Activated naive CD8-positive, alpha-beta T cell treated with anti-CD3 and anti-CD28 coated beads, Interleukin-2, amount 50 U/mL, for 16 hours (primary cell): ENCODE results near the gene YEATS4.

Experiments
- DNase-seq: peaks from one replicate; pipeline ENCODE4 v3.0.0-alpha.2; 2020; ENCODE audit warnings: low read depth, low spot score

Gene YEATS4

DNA sequence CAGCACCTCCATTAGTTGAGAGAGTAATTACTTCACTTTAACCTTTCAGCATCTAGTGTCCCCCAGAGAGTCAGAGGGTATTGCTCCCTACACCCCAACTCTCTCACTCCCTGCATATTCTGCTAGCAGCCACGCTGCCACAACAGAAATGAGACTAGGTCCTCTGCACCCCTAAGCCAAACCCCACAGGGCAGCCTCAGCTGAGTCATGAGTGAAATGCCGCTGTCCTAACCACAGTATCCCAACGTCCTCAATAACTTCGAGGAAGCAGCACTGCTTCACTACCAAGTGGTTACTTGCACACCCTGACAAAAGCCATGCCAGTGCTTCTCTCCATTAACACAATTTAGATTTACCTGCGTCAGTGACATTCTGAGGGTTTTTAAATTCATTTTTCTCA is 18.2 kb upstream of the YEATS4 start:
- no peak for DNase-seq

DNA sequence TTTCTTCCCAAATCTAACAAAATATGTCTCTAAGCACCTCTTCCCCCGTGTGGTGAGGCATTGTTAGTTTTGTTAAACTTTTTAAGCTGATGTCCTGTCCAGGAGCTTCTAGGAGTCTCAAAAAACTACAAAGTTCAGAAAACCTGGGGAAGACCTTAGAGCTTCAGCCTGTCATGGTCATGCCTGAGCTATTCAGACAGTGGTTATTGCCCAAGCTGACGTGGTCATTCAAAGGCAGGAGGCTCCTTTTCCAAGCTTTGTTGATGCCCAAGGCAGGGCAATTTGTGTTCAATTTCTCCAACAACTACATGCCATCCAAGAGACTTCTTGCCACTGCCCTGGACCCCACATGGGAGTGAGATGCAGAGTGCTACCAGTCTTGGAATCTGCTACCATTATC is 17.1 kb upstream of the YEATS4 start:
- no peak for DNase-seq

DNA sequence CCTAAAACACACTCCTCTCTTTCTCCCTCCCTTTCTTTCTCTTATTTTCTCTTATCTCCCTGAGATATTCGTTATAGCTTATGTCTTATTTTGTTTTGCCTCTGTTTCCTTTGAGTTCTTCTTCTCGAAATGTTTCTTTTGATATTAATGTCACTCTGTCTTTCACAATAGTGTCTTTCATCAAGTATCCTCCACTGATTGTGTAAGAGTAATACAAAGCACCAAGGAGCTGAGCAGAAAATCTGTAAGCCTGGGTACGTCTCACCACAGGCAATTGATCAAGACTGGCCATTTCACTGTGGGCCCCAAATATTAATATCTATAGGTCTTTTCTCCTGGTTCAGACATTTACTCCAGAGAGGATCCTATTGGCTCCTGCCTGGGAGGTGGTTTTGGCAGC is 16.2 kb upstream of the YEATS4 start:
- DNase-seq: no peak

DNA sequence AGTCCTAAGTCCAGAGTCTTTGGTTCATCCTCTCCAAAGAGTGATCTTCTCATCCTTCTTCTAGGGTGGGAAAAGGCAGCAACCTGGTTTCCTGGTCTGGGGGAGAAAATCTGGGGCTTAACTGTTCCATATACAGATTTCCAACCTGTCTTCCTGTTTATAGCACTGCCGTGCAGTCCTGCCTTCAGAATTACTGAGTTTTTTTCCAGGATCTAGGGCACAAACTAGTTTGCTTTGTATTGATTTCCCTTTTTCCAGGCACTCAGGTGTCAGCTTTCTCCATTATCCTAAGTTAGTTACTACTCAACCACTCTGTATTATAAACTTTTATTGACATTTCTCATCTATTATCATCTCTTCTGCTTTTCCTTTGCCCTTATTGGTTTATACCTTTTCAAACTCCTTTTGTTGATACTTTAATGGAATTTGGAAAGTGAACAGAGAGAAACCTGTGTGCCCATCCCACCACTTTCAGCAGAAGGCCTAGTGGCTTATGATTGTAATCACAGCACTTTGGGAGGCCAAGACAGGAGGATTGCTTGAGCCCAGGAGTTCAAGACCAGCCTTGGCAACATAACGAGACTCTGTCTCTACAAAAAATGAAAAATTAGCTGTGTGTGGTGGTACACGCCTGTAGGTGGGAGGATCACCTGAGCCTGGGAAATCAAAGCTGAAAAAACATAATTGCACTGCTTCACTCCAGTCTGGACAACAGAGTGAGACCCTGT is 15.5 kb upstream of the YEATS4 start:
- DNase-seq: no peak

DNA sequence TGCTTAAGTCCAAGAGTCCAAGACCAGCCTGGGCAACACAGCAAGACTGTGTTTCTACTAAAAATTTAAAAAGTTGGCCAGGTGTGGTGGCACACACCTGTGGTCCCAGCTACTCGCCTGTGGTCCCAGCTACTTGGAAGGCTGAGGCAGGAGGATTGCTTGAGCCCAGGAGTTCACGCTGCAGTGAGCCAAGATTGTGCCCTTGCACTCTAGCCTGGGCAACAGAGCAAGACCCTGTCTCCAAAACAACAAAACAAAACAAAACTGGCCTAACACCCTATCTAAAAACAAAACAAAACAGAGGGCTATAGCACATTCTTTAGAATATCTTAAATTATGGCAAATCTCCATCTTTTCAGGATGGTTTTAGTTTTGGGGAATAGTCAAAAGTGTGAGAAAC is 14.5 kb upstream of the YEATS4 start:
- no peak for DNase-seq

DNA sequence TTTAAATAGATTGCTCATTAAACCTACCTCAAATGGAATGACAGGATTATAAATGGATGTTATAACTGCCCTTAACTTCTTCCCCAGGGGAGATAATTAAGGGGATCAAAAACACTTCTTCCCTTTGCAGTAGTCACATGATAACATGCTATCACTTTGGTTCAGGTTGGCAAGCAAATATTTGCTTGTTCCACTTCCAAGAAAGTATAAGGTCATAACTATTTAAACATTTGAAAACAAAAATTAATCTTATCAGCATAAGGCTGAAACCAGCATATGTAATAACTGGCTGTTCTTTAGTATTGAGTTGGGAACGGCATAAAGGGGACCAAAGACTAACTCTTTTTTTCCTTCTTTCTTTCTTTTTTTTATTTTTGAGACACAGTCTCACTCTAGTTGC is 13.8 kb upstream of the YEATS4 start:
- no peak for DNase-seq

DNA sequence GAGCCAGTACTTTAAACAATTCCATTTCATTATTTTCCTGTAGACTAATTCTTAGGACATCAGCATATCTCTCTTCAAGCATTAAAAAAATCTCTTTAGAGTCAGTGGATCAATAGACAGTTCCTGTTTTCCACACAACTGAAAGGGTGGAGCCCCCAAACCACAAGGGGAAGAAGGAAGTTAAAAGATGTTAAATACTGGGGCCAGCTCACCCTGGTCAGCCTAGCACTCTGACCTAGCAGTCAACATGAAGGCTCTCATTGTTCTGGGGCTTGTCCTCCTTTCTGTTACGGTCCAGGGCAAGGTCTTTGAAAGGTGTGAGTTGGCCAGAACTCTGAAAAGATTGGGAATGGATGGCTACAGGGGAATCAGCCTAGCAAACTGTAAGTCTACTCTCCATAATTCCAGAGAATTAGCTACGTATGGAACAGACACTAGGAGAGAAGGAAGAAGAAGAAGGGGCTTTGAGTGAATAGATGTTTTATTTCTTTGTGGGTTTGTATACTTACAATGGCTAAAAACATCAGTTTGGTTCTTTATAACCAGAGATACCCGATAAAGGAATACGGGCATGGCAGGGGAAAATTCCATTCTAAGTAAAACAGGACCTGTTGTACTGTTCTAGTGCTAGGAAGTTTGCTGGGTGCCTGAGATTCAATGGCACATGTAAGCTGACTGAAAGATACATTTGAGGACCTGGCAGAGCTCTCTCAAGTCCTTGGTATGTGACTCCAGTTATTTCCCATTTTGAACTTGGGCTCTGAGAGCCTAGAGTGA is 11.2 kb upstream of the YEATS4 start, which contains the start of gene LYZ:
Gene LYZ, plus strand, starts transcription at position 220 of the 777 bp plus-strand sequence. Its CDS starts 28 bp downstream, at position 248.
- no peak for DNase-seq

DNA sequence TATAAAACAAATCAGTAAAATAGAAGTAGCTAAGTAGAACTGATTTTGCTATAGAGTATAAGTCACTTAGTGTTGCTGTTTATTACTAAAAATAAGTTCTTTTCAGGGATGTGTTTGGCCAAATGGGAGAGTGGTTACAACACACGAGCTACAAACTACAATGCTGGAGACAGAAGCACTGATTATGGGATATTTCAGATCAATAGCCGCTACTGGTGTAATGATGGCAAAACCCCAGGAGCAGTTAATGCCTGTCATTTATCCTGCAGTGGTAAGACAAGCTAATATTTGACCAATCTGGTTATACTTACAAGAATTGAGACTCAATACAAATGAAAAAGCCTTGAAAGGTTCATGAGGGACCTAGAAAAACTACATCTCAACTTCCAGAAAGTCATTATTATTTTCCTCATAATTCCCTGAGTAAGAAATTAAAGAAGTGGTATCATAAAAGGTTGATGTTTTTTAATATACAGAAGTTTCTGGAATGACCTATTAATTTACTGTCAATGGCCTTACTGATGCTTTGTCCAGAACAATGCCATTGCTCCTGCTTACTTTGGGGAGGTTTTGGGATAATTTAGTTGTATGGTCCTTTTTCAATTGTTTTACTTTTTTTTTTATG is 9.4 kb upstream of the YEATS4 start:
- DNase-seq: no peak

DNA sequence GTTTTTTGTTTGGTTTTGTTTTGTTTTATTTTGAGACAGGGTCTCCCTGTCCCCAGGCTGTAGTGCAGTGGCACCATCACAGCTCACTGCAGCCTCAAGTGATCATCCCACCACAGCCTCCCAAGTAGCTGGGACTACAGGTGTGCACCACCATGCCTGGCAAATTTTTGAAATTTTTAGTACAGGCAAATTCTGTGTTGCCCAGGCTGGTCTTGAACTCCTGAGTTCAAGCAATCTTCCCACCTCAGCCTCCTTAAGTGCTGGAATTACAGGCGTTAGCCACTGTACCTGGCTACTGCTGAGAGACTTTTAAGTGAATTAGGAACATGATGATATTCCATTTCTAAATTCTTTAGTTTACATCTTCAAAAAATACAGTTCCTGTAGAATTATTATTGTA is 8.8 kb upstream of the YEATS4 start:
- DNase-seq: no peak

DNA sequence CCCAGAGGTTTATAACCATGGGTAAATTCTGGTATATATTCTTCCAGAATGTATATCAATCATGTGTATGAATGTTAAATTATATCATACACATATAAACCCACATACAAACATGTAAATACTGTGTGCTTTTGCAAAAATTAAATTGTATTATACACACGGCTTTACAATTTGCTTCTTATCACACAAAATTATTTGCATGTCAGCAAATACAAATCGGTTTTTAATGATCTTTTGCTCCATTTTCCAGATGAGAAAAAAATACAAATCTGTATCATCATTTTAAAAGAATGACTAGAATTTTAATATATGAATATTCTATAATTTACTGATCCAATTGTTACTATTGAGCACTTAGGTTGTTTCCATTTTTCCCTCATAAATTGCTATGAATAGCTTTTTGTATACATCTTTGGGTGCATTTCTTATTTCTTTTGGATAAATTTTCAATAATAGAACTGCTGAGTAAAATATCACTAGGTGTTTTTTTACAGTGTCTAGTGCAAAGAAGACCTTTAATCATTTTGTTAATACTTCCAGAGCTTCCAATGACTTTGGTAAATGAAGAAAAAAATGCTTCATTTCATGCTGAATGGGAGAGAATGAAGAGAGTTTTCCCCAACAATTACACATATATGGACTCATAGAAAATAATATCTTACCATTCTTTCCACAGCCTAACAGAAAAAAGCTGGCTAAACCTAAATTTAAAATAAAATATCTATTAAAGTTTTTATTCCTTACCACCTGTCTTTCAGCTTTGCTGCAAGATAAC is 7.9 kb upstream of the YEATS4 start:
- no peak for DNase-seq

DNA sequence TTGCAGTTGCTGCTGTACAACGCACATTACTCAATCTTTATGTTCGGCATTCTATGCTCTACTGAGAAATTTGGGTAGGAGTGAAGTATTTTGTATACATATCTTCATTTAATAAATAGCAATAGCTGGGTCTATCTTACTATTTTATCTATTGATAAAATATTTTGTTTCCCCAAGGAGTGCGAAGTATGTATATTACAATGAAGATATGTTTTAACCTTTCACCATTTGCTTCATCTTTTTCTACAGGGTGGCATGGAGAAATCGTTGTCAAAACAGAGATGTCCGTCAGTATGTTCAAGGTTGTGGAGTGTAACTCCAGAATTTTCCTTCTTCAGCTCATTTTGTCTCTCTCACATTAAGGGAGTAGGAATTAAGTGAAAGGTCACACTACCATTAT is 6.6 kb upstream of the YEATS4 start:
- no peak for DNase-seq

DNA sequence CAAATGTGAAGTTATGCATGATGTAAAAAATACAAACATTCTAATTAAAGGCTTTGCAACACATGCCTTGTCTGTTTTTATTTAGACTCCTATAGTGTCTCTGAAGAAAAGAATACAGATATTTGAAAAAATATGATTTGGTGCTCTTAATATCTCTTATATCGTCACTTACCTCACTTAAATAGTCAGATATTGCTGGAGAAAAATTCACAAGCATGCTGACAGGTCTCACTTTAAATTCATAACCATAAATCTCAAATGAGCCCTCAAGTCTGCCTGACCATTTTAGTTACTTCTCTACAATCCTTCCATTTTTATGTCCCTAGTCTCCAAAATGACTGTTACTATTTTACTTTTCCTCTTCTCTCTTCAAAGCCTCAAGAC is 5.4 kb upstream of the YEATS4 start:
- DNase-seq: no peak

DNA sequence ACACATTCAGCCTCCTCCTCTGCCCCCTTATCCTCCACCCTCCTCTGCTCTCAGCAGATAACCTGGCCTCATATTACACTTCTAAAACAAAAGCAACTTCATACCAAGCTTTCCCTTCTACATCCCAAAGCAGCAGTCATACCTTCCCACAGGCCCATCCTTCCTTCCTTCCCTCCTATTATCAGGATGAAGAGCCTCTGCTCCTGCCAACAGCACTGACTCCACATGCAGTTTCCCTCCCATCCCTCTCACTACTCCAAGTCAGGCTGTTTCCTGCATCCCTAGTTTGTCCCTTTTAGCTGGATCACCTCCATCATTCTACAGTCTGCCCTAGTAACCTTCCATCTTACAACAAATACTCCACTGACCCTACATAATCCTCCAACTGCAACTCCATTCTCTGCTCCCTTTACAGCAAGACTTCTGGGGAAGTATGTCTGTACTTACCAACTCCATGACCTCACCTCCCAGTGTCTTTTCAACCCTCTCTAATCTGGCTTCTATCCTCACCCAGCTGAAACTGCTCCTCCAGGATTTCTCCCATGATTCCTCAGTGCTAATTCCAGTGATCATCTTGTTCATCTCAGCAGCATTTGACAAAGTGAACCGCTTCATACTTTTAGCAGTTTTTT is 4.9 kb upstream of the YEATS4 start:
- DNase-seq: no peak

DNA sequence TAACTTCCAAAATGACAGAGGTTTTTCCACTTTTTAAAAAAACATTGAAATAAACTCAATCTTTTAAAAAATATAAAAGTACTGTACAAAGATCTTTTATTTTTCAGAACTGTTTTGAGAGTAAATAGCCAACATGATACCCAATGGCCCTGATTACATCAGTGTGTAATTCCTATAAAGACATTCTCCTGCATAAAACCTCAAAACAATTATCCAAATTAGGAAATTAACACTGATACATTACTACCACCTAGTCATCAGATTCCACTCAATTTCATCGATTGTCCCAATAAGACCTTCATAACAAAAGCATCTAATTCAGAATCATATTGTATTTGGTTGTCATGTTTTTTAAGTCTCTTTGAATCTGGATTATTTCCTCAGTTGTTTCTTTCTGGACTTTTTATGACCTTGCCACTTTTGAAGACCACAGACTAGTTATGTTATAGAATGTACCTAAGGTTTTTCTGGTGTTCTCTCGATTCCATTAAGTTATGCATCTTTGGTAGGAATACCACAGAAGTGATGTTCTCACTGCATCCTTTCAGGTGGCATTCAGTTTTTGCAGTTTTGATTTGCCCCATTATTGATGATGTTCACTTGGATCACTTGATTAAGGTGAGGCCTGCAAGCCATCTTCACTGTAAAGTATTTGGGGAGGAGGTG is 4.0 kb upstream of the YEATS4 start:
- no peak for DNase-seq

DNA sequence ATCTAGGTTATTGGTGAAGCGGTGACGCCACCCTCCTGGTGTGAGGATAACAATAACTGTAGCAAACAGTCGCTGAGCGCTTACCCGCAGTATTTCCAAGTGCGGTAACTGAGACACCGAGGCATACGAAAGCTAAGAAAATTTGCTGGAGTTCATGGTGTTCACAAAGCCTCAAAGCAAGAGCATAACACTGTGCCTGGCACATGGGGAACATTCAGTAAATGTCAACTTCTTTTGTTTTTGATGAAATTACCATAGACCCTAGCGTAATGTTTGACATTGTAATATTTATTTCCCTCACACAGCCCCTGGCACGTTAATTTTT is 767 bp downstream of the YEATS4 start:
- no peak for DNase-seq

DNA sequence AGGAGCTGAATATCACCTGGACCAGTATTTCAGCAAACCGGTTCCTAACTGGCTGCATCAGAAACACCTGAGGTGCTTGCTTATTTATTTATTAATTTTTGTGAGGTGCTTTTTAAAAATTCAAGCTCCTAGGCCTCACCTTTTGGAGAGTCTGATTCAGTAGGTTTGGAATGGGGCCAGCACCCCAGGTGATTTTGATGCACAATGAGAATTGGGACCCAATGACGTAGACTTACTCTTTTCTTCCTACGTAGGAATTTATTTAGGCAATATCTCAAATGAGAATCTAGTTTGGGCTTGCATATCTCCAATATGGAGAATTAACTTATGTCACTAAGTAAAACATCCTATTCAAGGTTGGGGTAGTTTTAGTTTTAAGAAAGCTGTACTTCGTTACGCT is 7.3 kb downstream of the YEATS4 start:
- no peak for DNase-seq

DNA sequence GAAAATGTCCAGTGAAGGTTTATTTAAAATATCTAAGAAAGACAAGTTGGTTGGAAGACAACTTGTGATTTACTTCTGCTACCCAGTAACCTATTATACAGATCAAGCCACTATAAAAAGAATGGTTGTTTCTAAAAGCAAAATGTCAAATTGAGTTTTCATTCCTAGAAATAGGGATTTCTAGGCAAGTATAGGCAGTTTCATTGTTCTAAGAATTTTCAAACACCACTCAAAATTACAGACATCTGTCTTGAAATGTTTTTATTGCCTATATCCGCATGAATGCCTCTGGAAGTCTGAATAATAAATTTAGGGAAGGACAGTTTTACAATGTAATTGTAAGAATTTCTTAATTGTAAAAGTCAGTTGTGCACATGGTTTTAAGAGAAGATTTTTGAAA is 8.6 kb downstream of the YEATS4 start:
- DNase-seq: no peak

DNA sequence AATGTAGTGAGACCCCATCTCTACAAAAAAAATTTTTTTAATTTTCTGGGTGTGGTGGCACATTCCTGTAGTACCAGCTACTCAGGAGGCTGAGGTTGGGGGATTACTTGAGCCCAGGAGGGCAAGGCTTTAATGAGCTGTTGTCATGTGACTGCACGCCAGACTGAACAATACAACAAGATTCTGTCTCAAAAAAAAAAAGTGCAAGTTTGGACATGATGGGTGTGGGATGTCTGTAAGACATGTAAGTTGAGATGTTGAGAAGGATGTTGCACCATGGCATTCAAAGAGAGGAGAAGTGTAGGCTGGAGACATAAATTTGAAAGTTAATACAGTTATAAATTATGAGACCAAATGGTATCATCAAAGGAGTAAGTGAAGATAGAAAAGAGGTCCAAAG is 23.5 kb downstream of the YEATS4 start:
- no peak for DNase-seq

DNA sequence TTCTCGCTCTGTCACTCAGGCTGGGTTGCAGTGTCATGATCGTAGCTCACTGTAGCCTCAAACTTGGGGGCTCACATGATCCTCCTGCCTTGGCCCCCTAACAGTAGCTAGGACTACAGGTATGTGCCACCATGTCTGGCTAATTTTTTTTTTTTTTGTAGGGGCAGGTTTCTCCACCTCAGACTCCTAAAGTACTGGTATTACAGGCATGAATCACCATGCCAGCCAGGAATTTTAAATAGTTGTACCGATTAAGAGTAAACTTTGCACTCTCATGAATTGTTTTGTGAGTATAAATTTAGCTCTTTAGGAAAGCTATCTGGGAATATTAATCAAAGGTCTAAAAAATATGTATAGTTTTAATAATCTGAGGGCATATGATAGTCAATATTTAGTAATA is 25.5 kb downstream of the YEATS4 start:
- DNase-seq: no peak

DNA sequence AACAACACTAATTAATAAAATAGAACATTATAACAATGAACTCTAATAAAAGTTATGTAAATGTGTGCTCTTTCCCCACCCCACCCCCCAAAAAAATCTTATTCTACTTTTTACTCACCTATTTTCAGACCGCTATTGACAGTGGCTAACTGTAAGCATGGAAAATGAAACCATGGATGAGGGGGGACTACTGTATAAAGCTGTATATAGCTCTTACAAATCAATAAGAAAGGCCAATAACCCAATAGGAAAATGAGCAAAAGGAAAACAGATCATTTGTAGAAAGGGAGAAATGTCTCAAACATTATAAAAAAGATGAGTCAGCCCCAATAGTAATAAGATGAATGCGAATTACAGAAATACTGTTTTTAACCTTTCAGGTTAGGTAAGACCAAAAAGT is 27.4 kb downstream of the YEATS4 start:
- no peak for DNase-seq

DNA sequence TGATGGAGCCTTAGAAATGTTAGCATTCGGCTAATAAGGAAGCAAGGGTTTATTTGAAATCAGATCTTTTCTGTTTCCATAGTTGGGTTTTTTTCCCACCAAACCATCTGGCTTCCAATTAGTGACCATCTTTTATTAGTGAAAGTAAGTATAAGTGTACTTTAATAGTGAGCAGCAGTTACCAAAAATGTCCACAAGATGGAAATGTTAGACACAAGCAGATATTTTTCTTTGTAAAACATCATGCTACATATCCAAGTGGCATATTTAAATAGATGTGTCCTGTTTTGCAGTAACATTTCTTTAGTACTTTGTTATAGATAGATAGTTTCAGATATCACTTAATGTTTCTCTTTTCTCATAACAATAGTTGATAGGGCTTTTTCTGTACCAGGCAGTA is 28.8 kb downstream of the YEATS4 start:
- no peak for DNase-seq
